NCI-H524 (cell line): Measurements from ENCODE around the gene ARGLU1.
A peak's percentile ranks its signal among the peaks of the same experiment; 100 is the strongest.

ENCODE experiments used
- DNase-seq, 2 experiments: peaks; one replicate each; lab custom pipeline; 2025; lab: John Stamatoyannopoulos, UW

Gene ARGLU1

DNA sequence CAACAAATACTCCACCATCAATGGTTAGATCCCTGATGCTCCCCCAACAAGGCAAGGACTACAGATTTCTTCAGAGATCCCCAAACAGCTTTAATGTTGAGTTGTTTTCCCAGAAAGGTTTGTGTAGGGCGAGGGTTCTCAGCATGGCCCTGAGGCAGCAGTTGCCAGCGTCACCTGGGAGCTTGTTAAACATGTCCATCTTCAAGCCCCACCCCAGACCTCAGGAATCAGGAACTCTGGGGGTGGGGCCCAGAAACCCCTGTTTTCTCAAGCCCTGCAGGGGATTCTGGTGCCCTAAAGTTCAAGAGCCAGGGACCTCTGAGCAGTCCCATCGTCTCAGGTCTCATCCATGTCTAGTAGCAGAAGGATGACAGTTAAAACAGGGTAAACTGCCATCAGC lies 42.1 kb downstream of the ARGLU1 start:
- DNase-seq = no peak

DNA sequence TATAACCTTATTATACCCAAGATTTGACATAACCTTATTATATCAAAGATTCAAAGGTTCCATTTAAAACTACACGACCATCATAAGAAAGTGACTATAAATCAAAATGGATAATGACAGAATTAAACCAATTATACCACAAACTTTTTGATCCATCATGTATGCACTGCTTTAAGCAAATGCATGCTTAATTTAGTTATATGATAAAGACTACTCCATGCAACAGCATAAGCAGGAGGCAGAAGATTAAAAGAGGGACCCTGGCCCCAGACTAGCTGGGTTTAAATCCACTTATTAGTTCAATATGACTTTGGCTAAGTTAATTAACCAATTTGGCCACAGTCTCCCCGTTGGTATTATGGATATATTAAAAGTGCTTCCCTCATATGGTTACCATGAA lies 43.8 kb downstream of the ARGLU1 start:
- peak in 1 of 2 experiments; percentile 26 for DNase-seq

DNA sequence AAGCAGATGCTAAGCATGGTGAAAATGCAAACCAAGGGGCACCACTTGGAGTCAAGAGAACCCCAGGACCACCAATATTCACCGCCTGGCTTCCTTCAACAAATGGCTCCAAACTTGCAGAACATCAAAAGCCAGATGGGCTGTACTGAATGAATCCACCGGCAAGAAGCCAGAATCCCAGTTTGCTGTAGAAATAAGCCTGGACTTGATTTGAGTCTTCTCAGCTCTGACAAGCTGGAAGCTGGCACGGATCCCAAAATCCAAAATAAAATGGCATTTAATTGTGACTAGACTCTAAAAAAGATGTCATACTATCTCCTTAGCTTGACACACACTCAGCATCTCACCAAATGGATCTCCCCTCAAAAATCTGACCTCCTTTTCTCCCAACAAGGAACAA lies 44.4 kb downstream of the ARGLU1 start:
- DNase-seq = peak in 1 of 2 experiments; percentile 40

DNA sequence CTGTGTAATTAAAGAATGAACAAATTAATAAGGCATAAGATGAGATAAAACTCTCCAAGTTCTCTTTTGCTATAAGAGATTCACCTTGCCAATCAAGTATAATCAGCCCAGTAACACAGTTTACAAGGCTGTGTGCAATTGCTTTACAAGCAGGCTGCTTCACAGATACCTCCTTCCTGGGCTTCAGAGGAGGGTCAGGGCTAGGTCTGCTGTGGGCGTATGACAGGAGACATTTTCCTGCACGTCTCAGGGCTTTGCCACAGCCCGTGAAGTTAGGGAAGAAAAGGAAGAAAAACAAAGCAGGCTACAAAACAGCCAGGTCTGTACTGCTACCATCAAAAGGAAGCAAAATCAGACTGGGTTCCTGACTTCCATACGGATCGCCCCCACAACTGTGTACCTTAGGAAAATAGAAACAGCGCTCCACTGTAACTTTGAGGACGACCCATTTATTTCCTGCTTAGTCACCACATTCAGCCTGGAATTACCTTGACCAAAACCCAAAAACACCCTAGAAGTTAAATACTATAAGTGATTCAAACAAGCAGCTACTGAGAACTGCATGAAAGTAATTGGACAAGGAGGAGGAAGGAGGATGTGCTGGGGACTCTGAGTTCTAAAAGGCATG lies 44.9 kb downstream of the ARGLU1 start:
- DNase-seq = no peak

DNA sequence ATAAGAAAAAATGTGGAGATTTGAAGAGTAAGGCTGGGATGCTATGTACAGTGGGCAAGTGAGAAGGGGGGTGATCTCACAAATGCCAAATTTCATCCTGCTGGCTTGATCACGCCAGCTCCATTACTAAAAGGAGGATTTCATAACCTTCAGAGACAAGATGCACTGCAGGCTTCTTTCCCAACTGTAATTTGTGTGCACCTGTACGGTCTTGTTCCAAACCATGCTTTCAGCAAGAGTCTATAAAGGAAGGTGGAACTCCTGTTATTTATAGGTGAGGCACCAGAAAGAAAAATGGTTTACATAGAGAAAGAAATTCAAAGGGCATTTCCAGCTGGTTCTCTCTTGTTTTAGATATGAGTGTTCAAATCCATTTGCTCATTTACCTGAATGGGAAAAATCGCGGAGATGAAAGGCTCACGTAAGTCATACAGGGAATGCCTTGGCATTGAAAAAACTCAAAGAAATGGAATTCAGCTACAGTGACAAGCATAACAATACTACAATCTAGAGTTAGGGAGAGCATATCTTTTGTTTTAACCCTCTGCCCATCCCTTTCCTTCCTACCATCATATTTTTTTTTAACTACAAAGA lies 45.7 kb downstream of the ARGLU1 start:
- no peak for DNase-seq

DNA sequence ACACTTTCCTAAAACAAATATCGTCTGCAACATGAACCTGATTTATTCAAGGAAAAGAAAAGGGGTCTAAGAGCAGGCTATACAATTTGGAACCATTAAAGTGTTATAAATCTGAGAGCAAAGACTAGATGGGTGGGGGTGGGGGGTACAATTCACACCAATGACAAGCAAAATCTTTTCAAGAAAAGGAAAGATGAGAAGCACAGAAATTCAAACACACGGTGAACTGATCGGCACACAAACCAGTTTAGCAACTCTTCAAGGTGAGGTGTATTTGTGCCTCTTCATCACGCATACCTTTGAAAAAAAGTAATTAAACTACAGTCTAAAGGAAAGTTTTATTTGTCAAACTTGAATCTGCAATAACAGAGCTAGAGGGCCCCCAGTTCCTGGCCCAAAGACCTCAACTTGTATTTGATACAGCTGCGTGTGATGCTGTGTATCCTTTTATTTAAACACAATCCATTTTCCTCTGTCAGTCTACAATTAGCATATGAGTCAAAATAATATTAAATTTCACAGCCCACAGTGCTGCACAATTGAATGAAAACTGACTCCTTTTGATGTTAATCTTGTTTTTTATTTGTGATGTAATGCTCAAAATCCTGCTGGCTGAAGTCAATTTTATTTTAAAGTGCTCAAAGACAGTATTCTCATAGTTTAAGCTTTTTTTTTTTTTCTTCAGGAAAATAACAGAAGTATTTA lies 46.7 kb downstream of the ARGLU1 start:
- no peak for DNase-seq

DNA sequence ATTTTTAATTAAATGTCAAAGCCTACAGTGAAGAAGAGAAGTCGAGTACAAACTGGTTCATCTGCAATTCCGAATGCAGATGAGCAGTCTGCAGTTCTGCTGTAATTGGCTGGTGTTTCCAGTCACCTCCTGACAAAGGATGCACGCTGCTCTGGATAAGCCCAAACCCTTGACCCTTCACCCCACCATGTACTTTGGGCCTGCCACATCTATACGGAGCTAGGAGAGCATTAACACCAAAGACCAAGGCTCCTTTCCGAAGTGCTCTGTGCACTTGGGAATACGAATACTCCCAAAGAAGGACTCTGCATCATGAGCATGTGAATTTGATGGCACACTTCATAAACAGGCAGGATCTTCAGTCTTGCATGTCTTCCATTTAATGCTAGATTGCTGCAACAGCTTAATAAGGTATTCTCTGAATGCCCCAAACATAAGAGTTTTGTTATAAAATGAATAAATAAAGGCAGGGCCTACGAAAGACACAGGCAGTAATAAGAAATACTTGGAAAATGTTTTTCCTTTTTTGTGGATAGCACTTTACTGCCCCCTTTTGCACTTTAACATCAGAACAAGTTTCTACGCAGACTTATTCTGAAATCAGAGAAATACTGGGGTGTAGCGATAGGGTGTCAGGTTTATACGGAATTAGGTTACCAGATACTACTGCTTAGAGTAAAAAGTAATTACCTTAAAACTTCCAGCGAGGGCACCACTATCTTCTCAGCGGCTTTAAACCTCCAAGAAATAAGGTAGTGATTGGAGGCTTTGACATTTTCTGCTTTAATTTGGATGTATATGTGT lies 47.5 kb downstream of the ARGLU1 start:
- peak in 1 of 2 experiments; percentile 35 for DNase-seq

DNA sequence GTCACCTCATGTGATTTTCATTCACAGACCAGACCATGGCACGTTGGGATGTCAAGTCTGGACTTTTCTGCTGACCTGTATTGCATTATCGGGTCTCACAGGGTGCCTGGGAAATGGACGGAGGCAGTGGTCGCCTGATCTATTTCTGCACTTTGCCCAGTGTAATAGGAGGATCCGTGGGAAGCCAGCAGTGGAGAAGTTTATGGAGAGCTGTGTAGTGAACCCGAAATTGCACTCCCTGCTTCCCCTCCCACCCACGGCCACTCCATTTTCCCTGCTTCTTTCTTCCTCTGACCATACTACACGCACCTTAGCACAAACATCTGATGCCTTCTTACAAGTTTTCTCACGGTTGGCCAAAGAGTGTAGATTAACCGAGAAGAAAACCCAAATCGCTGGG lies 49.4 kb downstream of the ARGLU1 start:
- no peak for DNase-seq

DNA sequence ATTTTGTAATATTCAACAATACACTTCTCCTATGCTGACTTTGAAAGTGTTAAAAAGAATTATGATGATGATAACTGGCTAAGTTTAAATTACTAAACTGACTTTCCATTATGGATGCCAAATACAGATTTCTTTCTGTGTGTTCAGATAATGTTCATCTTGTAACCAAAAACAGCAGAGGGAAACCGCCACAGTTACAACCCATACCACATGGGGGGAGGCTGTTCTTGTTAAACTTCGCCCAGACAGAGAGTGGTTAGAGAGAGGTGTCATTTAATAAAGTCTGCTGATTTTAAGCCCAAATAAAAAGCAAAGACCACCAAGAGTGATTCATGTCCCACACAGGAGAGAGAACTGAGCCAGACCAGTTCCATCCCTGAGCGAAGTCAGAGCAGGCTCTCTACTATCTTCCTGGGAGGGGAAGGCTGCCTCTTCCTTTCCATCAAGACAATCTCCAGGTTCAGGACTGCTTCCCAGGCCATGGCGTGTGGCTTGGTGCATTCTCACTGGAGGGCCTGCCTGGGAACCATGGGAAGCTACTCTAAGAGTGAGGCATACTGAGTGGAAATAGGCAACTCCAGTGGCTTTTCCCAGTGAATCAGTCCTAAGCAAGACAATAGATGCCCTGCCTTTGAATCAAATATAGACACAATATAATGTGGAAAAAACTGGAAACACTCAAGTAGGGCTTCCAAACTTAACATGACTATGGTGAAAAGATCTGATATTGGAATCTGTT lies 50.7 kb downstream of the ARGLU1 start:
- DNase-seq = no peak

DNA sequence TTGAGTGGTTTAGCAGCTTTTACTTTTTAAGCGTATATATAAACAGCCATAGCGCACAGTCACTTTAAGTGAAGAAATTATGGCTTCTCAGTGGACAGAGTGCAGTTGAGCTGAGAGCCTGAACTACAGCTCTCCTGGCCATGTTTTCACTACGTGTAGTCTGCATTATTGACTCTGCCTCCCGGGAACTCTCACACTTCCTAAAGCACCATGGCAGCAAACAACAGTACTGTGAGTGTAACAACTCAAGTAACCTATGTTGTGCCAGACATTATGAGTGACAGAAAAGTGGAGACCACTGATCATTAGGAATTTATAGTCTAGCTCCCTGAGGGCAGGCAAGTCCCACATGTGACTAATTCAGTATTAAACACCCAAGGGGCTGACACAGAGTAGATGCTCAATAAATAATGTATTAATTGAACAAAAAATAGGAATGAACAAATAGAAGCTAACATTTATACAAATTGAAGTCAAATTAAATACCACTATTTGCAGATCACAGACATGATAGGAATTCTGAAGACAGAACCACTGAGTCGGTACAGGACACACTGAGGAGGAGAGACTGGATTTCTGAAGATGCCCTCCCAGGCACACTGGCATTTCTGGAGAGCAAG lies 52.2 kb downstream of the ARGLU1 start:
- DNase-seq = no peak

DNA sequence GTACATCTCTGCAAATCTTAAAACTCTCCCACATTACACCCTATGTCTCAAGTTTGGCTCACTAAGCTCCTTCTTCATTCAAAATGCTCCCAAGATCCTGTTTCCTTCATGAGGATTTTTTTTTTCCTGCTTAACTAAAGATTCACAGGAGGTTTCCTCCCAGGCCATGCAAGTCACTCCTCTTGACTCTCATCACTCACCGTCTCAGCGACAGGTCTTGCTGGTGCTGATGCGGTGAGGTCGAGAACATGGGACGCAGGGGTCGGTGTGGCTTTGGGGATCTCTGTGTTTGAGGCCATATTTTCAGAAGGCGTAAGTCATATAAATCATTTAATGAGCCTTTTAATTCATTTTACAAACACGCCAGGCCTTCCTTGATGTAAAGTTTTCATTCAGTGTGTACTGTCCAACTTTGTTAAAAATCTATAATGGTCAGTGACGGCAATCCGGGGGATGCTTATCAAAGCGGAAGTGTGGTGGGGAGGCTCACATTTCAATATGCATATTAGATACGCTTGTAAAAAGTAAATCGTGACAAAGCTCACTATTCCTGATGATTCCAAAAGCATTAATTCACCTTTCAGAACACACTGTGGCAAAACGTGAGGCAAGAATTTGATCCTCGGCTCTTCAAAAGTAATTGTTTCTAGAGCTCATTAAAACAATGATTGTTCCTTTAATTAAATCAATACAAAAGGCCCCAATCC lies 52.9 kb downstream of the ARGLU1 start:
- DNase-seq = no peak

DNA sequence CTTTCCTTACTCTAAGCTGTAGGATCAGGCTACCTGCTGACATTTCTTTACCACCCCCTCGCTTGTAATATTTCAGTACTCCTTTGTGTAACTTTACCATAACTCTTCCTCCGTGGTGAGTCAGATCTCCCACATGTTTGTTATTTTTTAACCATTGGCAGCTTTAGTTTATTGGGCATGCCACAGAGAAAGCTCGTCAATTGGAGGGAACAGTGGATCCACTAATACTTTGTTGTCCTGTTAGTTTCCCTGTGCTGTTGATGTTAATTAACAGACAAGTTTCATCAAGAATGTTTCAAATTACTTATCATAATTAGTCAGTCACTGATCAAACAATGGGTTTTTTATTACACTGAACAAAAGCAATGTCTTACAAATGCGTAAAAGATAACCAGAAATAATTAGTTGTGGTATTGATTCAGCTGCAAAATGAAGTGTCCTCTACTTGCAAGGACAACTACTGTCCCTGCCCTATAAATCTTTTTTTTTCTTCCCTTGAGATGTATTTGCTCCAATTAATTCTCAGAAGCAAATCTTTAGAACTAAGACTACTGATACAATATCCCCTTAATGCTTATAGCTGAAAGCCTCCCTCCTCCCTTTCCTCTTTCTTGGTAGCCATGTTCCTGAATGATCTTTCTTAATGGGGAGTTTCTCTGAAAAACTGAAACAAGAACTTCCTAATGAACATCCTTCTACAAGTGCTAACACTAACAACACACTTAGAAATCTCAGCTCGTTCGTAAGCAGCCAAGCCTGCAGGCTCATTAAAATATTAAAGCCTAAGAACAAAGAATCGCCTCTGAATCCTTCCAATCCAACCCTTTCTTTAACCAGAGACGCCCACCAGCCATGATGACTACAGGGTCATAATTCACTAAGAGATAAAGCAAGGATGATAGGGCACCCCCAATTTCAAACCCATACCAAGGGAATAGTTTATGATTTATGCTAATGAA lies 54.6 kb downstream of the ARGLU1 start:
- DNase-seq = no peak

DNA sequence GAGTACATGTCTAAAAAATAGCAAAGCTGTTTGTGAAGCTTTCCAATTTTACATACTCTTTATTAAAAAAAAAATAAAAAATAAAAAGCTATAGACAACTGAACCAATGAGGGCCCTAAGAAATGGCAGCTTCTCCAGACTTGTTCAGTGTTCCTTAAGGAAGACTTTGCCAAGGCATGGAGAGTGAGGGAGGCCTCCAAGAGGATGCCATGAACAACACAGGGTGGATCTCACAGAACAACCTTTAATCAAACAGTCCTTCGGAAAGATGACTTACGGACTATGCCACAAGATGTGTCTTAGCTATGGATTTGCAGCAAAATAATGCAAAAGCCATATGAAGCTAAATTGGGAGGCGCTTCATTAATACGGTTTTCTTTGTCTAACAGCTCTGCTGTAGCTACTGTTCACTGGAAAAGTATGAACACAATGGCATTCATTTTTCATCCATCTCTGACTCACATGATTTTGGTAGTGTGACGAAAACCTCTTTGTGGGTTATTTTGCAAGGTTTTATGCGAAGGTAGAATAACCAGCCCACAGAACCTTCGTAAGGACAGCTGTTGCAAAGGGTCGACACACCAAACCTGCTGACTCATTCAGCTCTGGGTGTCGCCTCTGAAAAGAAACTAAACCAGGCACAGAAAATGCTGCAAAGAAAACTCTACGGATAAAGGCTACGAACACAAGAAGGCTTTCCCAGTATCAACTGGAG lies 60.2 kb downstream of the ARGLU1 start:
- no peak for DNase-seq

DNA sequence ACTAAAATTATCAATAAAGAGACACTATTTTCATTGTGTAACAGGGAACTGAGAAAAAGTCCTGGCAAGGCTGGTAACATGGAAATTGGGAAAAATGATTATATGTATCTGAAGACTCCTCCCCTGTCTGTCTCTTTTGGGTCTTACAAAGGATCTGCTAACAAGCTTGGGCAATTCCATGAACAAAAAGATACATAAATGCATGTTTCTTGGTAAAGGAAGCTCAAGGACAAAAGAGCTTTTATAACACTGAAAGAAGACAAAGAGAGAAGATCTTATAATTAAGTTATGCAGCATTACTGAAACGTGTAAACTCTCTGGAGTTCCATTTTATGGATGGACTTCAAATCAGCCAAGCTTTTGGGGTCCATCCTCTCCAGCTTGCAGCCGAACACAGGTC lies 61.7 kb downstream of the ARGLU1 start:
- no peak for DNase-seq

DNA sequence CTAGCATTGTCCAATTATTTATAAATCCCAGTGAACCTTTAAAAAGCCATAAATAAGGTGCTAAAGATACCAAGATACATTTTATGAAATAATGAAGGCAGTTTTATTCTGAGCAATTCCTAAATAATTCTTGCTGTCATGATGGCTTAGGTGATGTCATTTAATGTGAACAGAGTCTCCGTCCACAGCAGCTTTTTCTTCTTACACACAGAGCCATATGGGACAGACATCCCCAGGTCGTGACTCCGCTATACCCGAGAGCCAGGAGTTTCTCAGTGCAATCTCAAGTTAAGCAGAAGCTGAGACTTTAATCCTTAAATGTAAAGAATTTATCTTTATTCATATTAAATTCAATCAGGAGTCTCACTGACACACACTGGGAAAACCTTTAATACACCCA lies 62.2 kb downstream of the ARGLU1 start:
- DNase-seq = no peak

DNA sequence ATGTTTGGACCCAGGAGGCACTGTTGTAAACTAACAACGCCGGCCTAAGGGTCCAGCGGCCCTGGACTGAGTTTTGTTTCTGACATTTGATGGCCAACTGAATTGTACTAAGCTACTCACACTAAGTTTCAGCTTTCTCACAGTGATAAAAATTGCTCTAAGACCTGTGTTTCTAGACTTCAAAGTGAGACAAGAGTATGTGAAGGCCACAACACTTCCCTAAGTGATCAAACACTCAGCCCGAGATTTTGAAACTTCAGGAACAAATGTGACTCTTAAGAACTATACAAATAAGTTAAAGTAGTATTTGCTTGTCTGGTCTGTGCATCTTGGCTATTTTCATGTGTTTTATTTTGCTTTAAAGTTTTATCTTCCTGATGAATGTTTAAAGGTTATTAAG lies 62.6 kb downstream of the ARGLU1 start:
- no peak for DNase-seq

DNA sequence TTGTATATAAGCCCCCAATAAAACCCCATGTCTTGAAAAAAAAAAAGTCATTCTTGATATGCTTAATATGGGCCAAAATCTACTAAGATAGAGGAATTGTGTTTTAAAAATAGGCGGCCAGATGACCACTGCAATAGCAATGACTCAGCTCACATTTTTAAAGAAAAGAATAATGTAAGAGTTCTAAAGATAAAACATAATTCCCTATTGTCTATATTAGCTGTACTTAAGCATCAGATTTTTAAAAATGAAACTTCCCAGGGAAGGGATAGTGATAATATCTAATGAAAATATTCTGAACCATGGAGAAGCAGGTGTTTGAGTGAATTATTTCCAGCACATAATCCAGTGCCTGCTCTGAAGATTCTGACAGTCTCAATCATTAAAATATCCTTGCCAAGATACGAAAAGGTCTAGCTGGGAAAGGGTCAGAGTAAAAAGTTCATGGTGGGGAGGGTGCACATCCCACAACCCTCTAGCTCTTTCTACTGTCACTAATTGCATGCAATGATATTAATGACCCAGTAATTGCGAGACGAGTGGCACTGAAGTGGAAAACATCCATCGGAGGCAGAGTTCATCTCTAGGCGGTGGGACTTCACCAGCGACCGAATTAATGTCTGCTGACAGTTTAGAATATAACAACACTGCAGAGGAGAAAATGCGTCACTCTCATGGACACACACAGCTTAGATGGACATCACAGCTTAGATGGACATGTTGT lies 64.0 kb downstream of the ARGLU1 start:
- DNase-seq = no peak

DNA sequence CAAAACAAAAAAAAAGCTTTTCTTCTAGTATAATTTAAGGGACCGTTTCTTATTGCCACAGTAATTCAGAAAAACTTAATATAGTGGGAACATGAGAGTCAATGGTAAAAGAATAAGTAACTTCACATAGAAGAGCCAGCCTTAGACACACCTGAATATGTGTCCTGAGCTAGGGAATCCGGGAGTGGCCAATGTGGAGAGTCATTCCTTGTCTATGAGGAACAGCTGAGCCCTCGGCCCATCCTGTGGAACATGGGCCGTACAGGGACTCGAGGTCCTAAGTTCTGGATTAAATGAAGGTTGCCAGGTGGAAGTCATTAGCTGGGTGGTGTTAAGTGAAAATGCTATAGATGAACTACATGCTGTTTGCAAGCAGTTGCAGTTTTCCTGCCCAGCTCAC lies 64.7 kb downstream of the ARGLU1 start:
- no peak for DNase-seq
